ENCODE results near the gene SPRY1. TPM values are rescaled to one million over a fixed set of nuclear protein-coding genes. Genes with fewer than 3 reads are reported as not detected.

SPRY1 gene
- total RNA-seq, 1 experiment from 2014 or later: 0.06 TPM

DNA sequence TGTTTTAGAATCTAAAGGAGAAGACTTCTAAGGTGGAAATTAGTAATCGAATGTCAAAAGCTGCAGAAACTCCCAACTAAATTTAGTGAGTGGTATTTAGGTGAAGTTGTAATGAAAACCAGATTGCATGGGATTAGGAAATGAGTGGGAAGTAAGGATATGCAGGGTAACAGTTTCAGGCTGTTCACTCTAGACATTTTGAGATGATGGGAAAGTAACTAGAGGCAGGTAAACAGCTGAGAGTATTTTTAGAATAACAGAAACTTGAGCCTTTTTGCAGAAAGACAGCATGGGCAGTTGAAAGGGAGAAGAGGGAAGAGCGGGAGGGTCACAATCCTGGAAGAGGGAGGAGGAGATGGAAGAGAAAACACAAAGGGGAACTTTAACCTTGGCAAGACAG, 12.7 kb downstream of the SPRY1 start:
- no peak for DNase-seq (ENCODE audit: low read depth)

DNA sequence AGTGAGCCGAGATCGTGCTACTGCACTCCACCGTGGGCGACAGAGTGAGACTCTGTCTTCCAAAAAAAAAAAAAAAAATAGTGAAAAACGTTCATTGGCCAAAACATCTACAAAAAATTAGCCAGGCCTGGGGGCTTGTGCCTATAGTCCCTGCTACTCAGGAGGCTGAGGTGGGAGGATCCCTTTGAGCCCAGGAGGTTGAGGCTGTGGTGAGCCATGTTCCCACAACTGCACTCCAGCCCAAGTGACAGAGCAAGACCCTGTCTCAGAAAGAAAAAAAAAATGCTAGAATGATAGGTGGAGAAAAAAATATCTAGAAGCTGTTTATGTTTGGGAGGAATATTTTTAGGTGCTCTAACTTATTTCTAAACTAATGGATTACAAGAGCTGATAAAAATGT, 14.9 kb downstream of the SPRY1 start:
- no peak for DNase-seq (ENCODE audit: low read depth)

DNA sequence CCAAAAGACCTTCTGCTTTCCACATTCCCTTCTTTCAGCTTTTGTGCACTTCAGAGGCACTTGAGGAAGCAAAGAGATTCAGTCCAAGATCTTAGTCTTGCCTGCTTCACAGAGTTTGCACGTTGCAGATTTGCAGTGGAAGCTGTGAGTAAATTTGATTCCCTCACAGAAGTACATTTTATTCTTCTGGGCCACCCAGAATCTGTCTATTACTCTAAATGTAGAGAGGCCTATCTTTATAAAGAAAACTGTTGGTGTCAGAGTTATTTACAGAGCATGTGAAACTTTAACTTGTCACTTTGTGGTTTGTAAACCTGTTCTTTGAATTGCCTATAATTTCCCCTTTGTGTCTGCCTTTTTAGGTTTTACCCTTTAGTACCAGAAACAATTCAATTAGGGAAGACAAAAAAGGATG, 15.5 kb downstream of the SPRY1 start:
- DNase-seq (ENCODE audit: low read depth): no peak

- no peak for DNase-seq (ENCODE audit: low read depth)
These were observed 16.3 kb downstream of the SPRY1 start for GRCh38 chr4:123412700-123413512.

- no peak for DNase-seq (ENCODE audit: low read depth)
These were observed 19.0 kb downstream of the SPRY1 start for GRCh38 chr4:123415576-123415975.

- no peak for DNase-seq (ENCODE audit: low read depth)
These were observed 19.4 kb downstream of the SPRY1 start for GRCh38 chr4:123415977-123416376.

- no peak for DNase-seq (ENCODE audit: low read depth)
These were observed 21.2 kb downstream of the SPRY1 start for GRCh38 chr4:123417813-123418212.

GRCh38 chr4:123418351-123418931, 21.8 kb downstream of the SPRY1 start:
- DNase-seq (ENCODE audit: low read depth): peak; percentile 77

DNA sequence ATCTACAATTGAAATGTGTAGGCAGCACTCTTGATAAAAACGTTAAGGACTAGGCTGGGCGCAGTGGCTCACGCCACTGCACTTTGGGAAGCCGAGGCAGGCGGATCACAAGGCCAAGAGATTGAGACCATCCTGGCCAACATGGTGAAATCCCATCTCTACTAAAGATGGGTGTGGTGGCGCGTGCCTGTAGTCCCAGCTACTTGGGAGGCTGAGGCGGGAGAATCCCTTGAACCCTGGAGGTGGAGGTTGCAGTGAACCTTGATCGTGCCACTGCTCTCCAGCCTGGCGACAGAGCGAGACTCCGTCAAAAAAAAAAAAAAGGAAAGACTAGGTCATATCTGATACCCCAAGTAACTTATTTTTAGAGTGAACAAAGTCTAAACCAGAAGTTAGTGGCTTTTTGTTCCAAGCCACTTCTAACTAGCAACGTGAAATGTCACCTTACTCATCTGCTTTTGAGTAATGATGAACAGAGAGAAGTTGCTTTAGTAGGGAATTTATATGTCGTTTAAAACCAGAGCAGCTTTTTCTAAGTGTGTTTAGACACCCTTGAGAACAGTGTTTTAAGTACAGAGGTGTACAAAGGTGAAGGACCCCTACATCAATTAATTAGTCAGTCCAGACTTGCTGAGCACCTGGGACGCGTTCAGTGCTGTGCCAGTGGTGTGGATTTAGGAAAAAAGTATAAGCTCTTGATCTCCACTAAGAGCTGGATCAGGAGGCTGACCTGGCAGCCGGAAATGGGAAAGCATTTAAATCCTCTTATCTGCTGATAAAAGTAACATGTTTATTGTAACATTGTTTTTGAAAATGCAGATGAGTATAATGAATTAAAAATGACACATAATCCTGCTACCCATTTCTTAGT, 23.5 kb downstream of the SPRY1 start:
- no peak for DNase-seq (ENCODE audit: low read depth)

GRCh38 chr4:123421227-123421936, 24.8 kb downstream of the SPRY1 start:
- DNase-seq (ENCODE audit: low read depth): no peak

- DNase-seq (ENCODE audit: low read depth): no peak
These were observed 25.6 kb downstream of the SPRY1 start for GRCh38 chr4:123421937-123422781.

GRCh38 chr4:123423819-123424218, 27.2 kb downstream of the SPRY1 start:
- DNase-seq (ENCODE audit: low read depth): no peak

DNA sequence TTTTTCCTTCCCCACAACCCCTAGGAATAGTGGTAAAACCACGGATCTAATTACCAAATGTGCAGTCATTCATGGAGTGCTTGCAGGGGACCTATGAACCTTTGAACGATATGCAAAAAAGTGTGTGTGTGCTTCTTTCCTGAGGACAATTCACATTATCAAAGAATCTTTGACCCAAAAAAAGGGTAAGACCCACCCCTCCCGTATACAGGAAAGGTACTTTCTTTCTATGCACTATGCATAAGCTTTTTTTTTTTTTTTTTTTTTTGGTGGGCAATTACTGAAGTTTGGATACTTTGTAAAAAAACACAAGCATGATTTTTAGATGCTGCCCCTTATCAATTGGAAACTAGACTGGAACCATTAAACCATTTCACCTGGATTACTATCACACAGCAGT, 31.4 kb downstream of the SPRY1 start:
- no peak for DNase-seq (ENCODE audit: low read depth)

DNA sequence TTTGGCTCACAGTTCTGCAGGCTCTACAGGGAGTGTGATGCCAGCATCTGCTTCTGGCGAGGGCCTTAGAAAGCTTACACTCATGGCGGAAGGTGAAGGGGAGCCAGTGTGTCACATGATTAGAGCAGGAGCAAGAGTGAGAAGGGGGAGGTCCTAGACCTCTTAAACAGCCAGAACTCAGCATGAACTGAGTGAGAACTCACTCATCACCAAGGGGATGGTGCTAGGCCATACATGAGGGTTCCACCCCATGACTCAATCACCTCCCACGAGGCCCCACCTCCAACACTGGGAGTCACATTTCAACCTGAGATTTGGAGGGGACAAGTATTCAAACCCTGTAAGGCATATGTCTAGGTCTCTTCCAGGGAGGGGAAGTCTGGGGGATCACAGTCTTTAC, 33.4 kb downstream of the SPRY1 start:
- peak; percentile 13 for DNase-seq (ENCODE audit: low read depth)

DNA sequence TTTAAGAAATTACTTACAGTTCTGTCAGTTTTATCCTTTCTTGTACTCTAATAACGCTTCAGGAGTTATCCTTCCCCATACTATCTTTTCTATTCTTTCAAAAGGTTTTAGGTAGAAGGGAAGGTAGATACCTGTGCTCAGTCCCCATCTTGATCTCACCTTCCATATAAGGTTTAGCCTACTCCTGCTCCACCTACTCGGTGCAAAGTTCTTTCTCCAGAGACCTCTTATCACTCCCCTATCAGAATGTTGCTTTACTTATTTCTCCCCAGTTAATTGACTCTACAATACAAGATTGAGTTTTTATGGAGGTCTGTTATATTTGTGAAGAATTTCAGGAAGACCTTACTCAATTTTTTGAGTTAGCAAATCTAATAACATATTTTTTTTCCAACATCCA, 33.9 kb downstream of the SPRY1 start:
- no peak for DNase-seq (ENCODE audit: low read depth)

- no peak for DNase-seq (ENCODE audit: low read depth)
These were observed 37.0 kb downstream of the SPRY1 start for GRCh38 chr4:123433573-123433972.

- DNase-seq (ENCODE audit: low read depth): no peak
These were observed 37.4 kb downstream of the SPRY1 start for GRCh38 chr4:123433976-123434375.

GRCh38 chr4:123435246-123436113, 38.9 kb downstream of the SPRY1 start:
- DNase-seq (ENCODE audit: low read depth): no peak

DNA sequence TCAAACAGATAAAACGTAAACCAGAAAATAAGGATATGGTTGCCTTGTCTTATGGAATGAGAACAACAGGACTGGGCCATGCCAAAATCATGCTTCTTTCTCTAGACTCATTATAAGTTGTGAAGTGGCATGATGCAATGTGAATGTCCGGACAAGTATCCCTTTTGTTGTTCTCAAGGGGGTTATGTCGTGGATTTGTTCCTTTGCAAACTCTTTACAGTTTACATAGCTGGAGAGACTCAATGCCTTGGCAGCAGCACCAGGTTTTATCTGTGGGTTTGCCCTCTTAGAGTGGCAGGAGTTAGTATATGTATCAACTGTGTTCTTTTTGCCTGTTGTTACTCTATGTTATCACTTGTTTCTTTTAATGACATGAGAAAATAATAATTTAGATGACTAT, 41.4 kb downstream of the SPRY1 start:
- no peak for DNase-seq (ENCODE audit: low read depth)

Measured in Daoy (cell line).